Measurements from ENCODE around the gene ANXA8. TPM values are rescaled to one million over a fixed set of nuclear protein-coding genes. Genes with fewer than 3 reads are reported as not detected.

The ANXA8 gene
- total and polyA plus RNA-seq, 2 of the 13 experiments (the other 11 are each of a cell fraction or from before 2014, with no cell fraction given) = not detected

GRCh38 chr10:47451273-47451997 lies 32.5 kb downstream of the ANXA8 start (continued):
- TF ChIP-seq RARA (CRISPR knock-in tag; IDR thresholded peaks at IDR 0.05) (no peak), GTF3A (CRISPR knock-in tag; conservative IDR thresholded peaks at IDR 0.05) (no peak), GATA4 (IDR thresholded peaks at IDR 0.05; ENCODE audit: borderline replicate concordance, low read depth) (no peak), HES4 (CRISPR knock-in tag; IDR thresholded peaks at IDR 0.05; ENCODE audit: borderline replicate concordance) (no peak), GABPA (IDR thresholded peaks at IDR 0.05; ENCODE audit: low read depth, low read length) (no peak), GABPA (CRISPR knock-in tag; IDR thresholded peaks at IDR 0.05; ENCODE audit: low read depth) (no peak), ZNF484 (CRISPR knock-in tag; IDR thresholded peaks at IDR 0.05; ENCODE audit: borderline replicate concordance, low read depth) (no peak), ZNF691 (CRISPR knock-in tag; IDR thresholded peaks at IDR 0.05; ENCODE audit: borderline replicate concordance, low read depth) (no peak), GABPB1 (CRISPR knock-in tag; IDR thresholded peaks at IDR 0.05) (no peak), XBP1 (CRISPR knock-in tag; IDR thresholded peaks at IDR 0.05) (no peak)

- no peak overlapping the region for H3K9ac ChIP-seq (ENCODE audit: insufficient read depth, low read depth, low read length)
These were observed 33.5 kb downstream of the ANXA8 start for GRCh38 chr10:47450442-47450841.

More at GRCh38 chr10:47450442-47450841, 33.5 kb downstream of the ANXA8 start:
- Histone ChIP-seq H3K79me2 (ENCODE audit: insufficient read depth, low read length) (no peaks in the 10 kb centered on the region), H3K27me3 (ENCODE audit: control insufficient read depth in 1 of 2, insufficient read depth in 2 of 2, low read length in 2 of 2) (peaks cover 9 to 44% of the 10 kb centered on the region in 2 experiments; a peak in 4 of 5 replicates), H3K4me1 (ENCODE audit: insufficient read depth, low read length) (peaks cover 2% of the 10 kb centered on the region), H2AFZ (ENCODE audit: low read length) (no peak overlapping the region), H3K4me3 (replicated peaks in 1 of 3; ENCODE audit: insufficient read depth in 1 of 3, low read depth in 2 of 3, low read length in 3 of 3) (no peak overlapping the region), H3K4me2 (ENCODE audit: low read depth, low read length) (no peak overlapping the region), H3K9me3 (ENCODE audit: low read length) (peaks cover 11% of the 10 kb centered on the region), H3K27ac (ENCODE audit: extremely low read length, insufficient read depth, low read length) (no peak overlapping the region), H4K20me1 (ENCODE audit: insufficient read depth, low read length) (no peaks in the 10 kb centered on the region), H3K36me3 (replicated peaks in 1 of 2; ENCODE audit: control insufficient read depth in 1 of 2, insufficient read depth in 2 of 2, low read length in 2 of 2) (no peaks in the 10 kb centered on the region)
- ATAC-seq = peak; percentile 6; the same call in 1 of the 3 replicates
- in situ Hi-C loops (cut with HindIII; ENCODE audit: extremely low pct_ligation_motif_present, low pct_unique_long_range_greater_than_20kb) (no loop called here), intact Hi-C loops (cut with micrococcal nuclease; ENCODE audit: unreplicated experiment) (no loop called here)
- WGBS (ENCODE audit: low lambda C conversion rate) = no CpG with 5 or more reads among the region's 2 CpGs
- FAIRE-seq = no peak
- BruUV-seq (replicated peaks) = no TSS peak
- ChIA-PET CTCF (ENCODE audit: low intra/inter-chr PET ratio, low total read pairs) (no interaction called here), POLR2A (no interaction called here)
- no peak for TF ChIP-seq ZNF432 (CRISPR knock-in tag; IDR thresholded peaks at IDR 0.05; ENCODE audit: borderline replicate concordance)
- no peak for TF ChIP-seq ZNF792 (CRISPR knock-in tag; IDR thresholded peaks at IDR 0.05)
- TF ChIP-seq ZNF674 (CRISPR knock-in tag; IDR thresholded peaks at IDR 0.05; ENCODE audit: low read depth) = no peak
- TF ChIP-seq SPEN (CRISPR knock-in tag; IDR thresholded peaks at IDR 0.05; ENCODE audit: low read depth) = no peak
- TF ChIP-seq CENPBD1 (CRISPR knock-in tag; IDR thresholded peaks at IDR 0.05; ENCODE audit: borderline replicate concordance, low read depth) = no peak
- no peak for TF ChIP-seq KAT2B (IDR thresholded peaks at IDR 0.05; ENCODE audit: borderline replicate concordance, low read depth, low read length)
- no peak for TF ChIP-seq ZNF749 (CRISPR knock-in tag; IDR thresholded peaks at IDR 0.05; ENCODE audit: borderline replicate concordance)
- TF ChIP-seq EED (CRISPR knock-in tag; IDR thresholded peaks at IDR 0.05) = no peak
- TF ChIP-seq NR3C1 (CRISPR knock-in tag; IDR thresholded peaks at IDR 0.05) = no peak
- no peak for DNase-seq (ENCODE audit: low spot score)
